ENCODE measurements around the gene RNF175. TPM values are rescaled to one million over a fixed set of nuclear protein-coding genes. Genes with fewer than 3 reads are reported as not detected.
A peak's percentile ranks its signal among the peaks of the same experiment; 100 is the strongest.

Gene RNF175
- total RNA-seq, 2 donors from 2014 or later, result not detected

GRCh38 chr4:153684182-153684970, 75.4 kb downstream of the RNF175 start, which contains the start of gene TLR2:
Gene TLR2 (plus strand): TSS chr4:153684280. CDS start chr4:153702908, 18,628 bp downstream.
- H3K27me3 ChIP-seq, result no peaks in the 10 kb centered on the region
- ATAC-seq (peak; percentile 89), DNase-seq (peak; percentile 71 to 80 (median 75))
- H3K4me3 ChIP-seq, result peak within 1 kb of the TSS; percentile 52 to 92
- H3K9me3 ChIP-seq, result peaks cover 0 to 11% (median 0%) of the 10 kb centered on the region in 3 donors
- H3K36me3 ChIP-seq (replicated peaks in 1 of 2; ENCODE audit: insufficient read depth in 1 of 2, low read depth in 2 of 2), result peaks cover 0 to 8% of the 10 kb centered on the region in 2 donors
- intact Hi-C loops (cut with DNase I), result no loop called here
- peaks cover 17% of the 10 kb centered on the region for H3K4me1 ChIP-seq
- peak in 2 of 3 donors; percentile 62 to 73 for TF ChIP-seq POLR2A (IDR thresholded peaks at IDR 0.05)
- peak in 1 of 7 experiments; percentile 25 for TF ChIP-seq CTCF (IDR thresholded peaks at IDR 0.05)
- H3K27ac ChIP-seq, result peak within 1 kb of the TSS in 3 of 4 donors; percentile 58 to 76 (median 65)
- WGBS, 2 donors, result 1% methylated on average over 32 to 74 of the region's 75 CpGs

GRCh38 chr4:153683763-153684181, 76.1 kb downstream of the RNF175 start:
- Histone ChIP-seq H3K4me3 (peak overlapping the region; percentile 52 to 92), H3K27ac (peak overlapping the region in 3 of 4 donors; percentile 58 to 76 (median 65)), H3K9me3 (peaks cover 0 to 5% (median 0%) of the 10 kb centered on the region in 3 donors), H3K4me1 (peaks cover 17% of the 10 kb centered on the region), H3K36me3 (replicated peaks in 1 of 2; ENCODE audit: insufficient read depth in 1 of 2, low read depth in 2 of 2) (peaks cover 0 to 8% of the 10 kb centered on the region in 2 donors), H3K27me3 (no peaks in the 10 kb centered on the region)
- no peak for TF ChIP-seq CTCF (IDR thresholded peaks at IDR 0.05)
- TF ChIP-seq POLR2A (IDR thresholded peaks at IDR 0.05), result no peak
- no peak for DNase-seq
- ATAC-seq, result peak; percentile 28
- intact Hi-C loops (cut with DNase I), result no loop called here
- 5 to 11% methylated on average over 11 to 27 of the region's 27 CpGs for WGBS, 2 donors

GRCh38 chr4:153679486-153679885, 80.3 kb downstream of the RNF175 start:
- H3K36me3 ChIP-seq (replicated peaks in 1 of 2; ENCODE audit: insufficient read depth in 1 of 2, low read depth in 2 of 2), result no peaks in the 10 kb centered on the region
- ATAC-seq (no peak), DNase-seq (peak in 1 of 4 donors; percentile 58)
- TF ChIP-seq POLR2A (IDR thresholded peaks at IDR 0.05), result no peak
- no peak for TF ChIP-seq CTCF (IDR thresholded peaks at IDR 0.05)
- intact Hi-C loops (cut with DNase I), result no loop called here
- 67 to 78% methylated on average over 4 to 6 of the region's 6 CpGs for WGBS, 2 donors
- peaks cover 11% of the 10 kb centered on the region for H3K4me1 ChIP-seq
- no peaks in the 10 kb centered on the region for H3K27me3 ChIP-seq
- H3K4me3 ChIP-seq, result no peak overlapping the region
- H3K9me3 ChIP-seq, result no peaks in the 10 kb centered on the region
- no peak overlapping the region for H3K27ac ChIP-seq

GRCh38 chr4:153676984-153677383, 82.8 kb downstream of the RNF175 start:
- intact Hi-C loops (cut with DNase I), result no loop called here
- TF ChIP-seq POLR2A (IDR thresholded peaks at IDR 0.05) (no peak), CTCF (IDR thresholded peaks at IDR 0.05) (no peak)
- DNase-seq (no peak), ATAC-seq (no peak)
- Histone ChIP-seq H3K36me3 (replicated peaks in 1 of 2; ENCODE audit: insufficient read depth in 1 of 2, low read depth in 2 of 2) (no peaks in the 10 kb centered on the region), H3K9me3 (no peaks in the 10 kb centered on the region), H3K27me3 (no peaks in the 10 kb centered on the region), H3K4me3 (no peak overlapping the region), H3K27ac (no peak overlapping the region), H3K4me1 (no peaks in the 10 kb centered on the region)
- 29 to 35% methylated on average over 1 of the region's 1 CpG for WGBS, 2 donors
